CD4-positive, alpha-beta T cell treated with Interleukin-2 at 100 ng/mL for 4 hours (primary cell): Measurements from ENCODE around the gene KHDC4.
"Not testable (repeated sequence)": the region's sequence is repeated elsewhere in the genome, so short reads cannot be mapped to it uniquely, and the experiment has no call there.

Experiments
- DNase-seq: peaks from one replicate; pipeline ENCODE4 v3.0.0-alpha.2; 2020; ENCODE audit warnings: low spot score

KHDC4 gene

GRCh38 chr1:155940993-155941844 lies 7.0 kb upstream of the KHDC4 start, which contains the start of gene RXFP4:
RXFP4 (plus strand) TSS chr1:155941638; CDS start chr1:155941710, 72 bp downstream.
- no peak for DNase-seq

GRCh38 chr1:155940482-155940992 lies 6.3 kb upstream of the KHDC4 start:
- DNase-seq, result no peak

GRCh38 chr1:155938220-155938627 lies 4.0 kb upstream of the KHDC4 start:
- peak; percentile 66 for DNase-seq

- no peak for DNase-seq
These were observed 850 bp upstream of the KHDC4 start for GRCh38 chr1:155934936-155935590.

- DNase-seq, result no peak
These were observed 569 bp downstream of the KHDC4 start for GRCh38 chr1:155933591-155934096.

GRCh38 chr1:155932487-155932886 lies 1.7 kb downstream of the KHDC4 start:
- DNase-seq, result no peak

GRCh38 chr1:155932081-155932480 lies 2.1 kb downstream of the KHDC4 start:
- DNase-seq, result no peak

- DNase-seq, result no peak
These were observed 2.7 kb downstream of the KHDC4 start for GRCh38 chr1:155931332-155932038.

GRCh38 chr1:155930725-155931124 lies 3.5 kb downstream of the KHDC4 start:
- not testable (repeated sequence) for DNase-seq

GRCh38 chr1:155929057-155929456 lies 5.2 kb downstream of the KHDC4 start:
- no peak for DNase-seq

- DNase-seq, result no peak
These were observed 8.7 kb downstream of the KHDC4 start for GRCh38 chr1:155925506-155925905.

- DNase-seq, result no peak
These were observed 13.5 kb downstream of the KHDC4 start for GRCh38 chr1:155920717-155921116.

GRCh38 chr1:155919801-155920200 lies 14.4 kb downstream of the KHDC4 start:
- no peak for DNase-seq

GRCh38 chr1:155918660-155919059 lies 15.6 kb downstream of the KHDC4 start:
- no peak for DNase-seq

GRCh38 chr1:155913969-155914757 lies 20.1 kb downstream of the KHDC4 start:
- DNase-seq, result no peak

GRCh38 chr1:155912056-155912536 lies 22.1 kb downstream of the KHDC4 start:
- no peak for DNase-seq

GRCh38 chr1:155911156-155912055 lies 22.8 kb downstream of the KHDC4 start, which contains the start of gene RIT1:
RIT1 (minus strand) TSS chr1:155911349; CDS start chr1:155910761, 588 bp downstream.
- peak; percentile 83 for DNase-seq

- DNase-seq, result peak; percentile 16
These were observed 23.5 kb downstream of the KHDC4 start for GRCh38 chr1:155910621-155911121.

GRCh38 chr1:155909894-155910293 lies 24.3 kb downstream of the KHDC4 start:
- DNase-seq, result peak; percentile 44

GRCh38 chr1:155904261-155904660 lies 30.0 kb downstream of the KHDC4 start:
- DNase-seq, result no peak
